GM18909 (cell line): ENCODE data around the gene SLC25A13.

Source experiments
- ATAC-seq: cut with Tn5 transposase; IDR thresholded peaks from one replicate; pipeline ENCODE4 v1.9.1; 2021; ENCODE audit warnings: mild to moderate bottlenecking; ENCODE audit not compliant: unreplicated experiment, poor library complexity

Gene SLC25A13

DNA sequence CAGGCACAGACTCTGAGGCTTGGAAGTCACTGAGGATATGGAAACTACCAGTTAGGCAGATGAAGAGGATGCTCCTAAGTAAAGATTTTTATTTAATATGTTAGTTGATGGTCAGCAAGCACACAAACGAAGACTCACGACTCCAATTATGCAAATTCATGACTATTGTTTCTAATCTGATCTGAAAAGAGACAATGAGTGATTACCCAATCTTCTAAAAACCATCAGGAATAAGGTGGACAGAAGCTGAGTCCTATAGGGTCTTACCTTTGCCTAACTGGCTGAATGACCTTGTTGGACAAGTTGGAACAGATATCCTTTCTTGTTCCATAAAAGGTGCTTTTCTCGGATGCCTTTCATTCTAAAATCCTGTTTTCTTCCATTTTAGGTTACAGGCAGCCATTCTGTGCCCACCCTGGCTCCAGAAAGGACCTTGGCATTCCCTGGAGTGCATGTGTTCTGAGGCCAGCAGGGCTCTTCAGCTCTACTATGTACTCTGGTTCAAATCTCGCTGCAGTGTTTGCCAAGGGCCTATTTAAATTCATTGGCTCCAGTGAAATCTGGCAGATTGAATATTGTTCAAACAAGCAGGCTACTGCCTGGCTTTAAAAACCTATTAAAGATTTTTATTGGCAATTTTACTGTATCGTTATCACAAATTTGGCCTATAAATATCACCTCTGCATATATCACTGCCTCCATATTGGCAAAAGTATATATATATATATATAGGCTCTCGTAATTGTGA is 77.5 kb downstream of the SLC25A13 start:
- ATAC-seq = no peak

GRCh38 chr7:96243241-96243640 is 78.7 kb downstream of the SLC25A13 start:
- no peak for ATAC-seq

DNA sequence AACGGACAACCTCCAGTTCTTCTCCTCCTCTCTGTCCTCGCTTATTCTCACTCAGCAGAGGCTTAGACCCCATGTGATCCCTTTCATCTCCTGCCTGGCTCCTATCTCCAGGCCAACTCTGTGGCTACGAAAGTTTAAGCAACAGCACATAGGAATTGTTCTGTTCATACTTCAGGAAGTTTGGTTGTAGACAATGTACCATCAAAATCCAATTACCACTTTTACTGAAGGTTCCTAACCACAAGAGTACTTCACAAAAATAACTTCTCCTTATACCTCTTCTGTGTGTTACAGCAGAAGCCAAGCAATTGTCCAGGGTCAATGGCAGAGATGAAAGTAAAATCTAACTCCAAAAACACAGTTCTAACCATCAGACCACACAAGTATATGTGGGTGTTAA is 80.0 kb downstream of the SLC25A13 start:
- no peak for ATAC-seq

GRCh38 chr7:96238976-96239766 is 82.7 kb downstream of the SLC25A13 start:
- ATAC-seq = no peak

GRCh38 chr7:96238474-96238873 is 83.4 kb downstream of the SLC25A13 start:
- ATAC-seq = no peak

- no peak for ATAC-seq
Observed at GRCh38 chr7:96237040-96237439, 84.9 kb downstream of the SLC25A13 start.

GRCh38 chr7:96236198-96237039 is 85.5 kb downstream of the SLC25A13 start:
- no peak for ATAC-seq

GRCh38 chr7:96235281-96235680 is 86.6 kb downstream of the SLC25A13 start:
- peak; percentile 53 for ATAC-seq

GRCh38 chr7:96233528-96234154 is 88.3 kb downstream of the SLC25A13 start:
- ATAC-seq = no peak

DNA sequence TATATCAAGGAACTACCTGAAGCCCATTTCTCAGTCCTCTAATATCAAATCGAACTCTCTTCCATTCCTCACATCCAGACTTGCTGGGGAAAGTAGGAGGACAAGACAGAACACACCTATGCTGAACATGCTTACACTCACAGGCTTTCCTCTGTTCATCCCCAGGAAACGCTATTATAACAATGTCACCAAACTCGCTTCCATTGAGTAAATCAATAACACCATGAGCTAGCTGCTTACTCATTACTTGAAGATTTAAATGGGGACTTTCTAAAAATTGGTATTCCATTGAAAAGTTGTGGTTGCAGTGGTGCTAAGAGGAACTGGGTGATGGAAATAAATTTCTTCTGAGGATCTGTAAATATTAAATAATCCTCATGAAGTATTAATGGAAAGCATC is 88.8 kb downstream of the SLC25A13 start:
- ATAC-seq = peak; percentile 65

DNA sequence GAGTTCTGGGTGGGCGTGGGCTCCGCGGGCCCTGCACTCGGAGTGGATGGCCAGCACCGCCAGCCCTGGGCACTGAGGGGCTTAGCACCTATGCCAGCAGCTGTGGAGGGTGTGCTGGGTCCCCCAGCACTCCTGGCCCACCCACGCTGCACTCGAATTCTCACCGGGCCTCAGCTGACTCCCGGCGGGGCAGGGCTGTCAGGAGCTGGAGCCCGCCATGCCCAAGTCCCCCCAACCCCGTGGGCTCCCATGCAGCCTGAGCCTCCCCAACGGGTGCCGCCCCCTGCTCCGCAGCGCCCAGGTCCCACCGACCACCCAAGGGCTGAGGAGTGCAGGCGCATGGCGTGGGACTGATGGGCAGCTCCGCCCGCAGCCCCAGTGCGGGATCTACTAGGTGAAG is 93.1 kb downstream of the SLC25A13 start:
- ATAC-seq = no peak

- ATAC-seq = no peak
Observed at GRCh38 chr7:96225251-96225650, 96.6 kb downstream of the SLC25A13 start.

- peak; percentile 72 for ATAC-seq
Observed at GRCh38 chr7:96224685-96225084, 97.2 kb downstream of the SLC25A13 start.

DNA sequence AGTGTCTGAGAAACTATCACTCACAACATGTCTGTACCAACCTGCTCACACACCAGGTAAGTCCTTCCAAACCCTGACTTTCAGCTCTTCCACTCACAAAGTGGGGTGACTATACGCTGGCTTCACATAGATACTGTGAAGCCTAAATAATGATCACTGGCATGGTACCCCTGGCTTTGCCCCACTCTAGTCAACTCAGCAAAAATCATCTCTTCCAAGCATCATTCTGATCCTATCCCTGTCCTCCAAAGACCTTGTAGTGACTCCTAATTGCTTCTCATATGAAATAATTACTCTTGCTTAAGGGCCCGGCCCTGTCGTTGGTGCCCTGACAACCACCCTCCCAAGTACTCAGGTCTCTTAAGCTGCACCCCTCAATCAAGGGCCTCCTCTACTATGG is 97.8 kb downstream of the SLC25A13 start:
- ATAC-seq = no peak

DNA sequence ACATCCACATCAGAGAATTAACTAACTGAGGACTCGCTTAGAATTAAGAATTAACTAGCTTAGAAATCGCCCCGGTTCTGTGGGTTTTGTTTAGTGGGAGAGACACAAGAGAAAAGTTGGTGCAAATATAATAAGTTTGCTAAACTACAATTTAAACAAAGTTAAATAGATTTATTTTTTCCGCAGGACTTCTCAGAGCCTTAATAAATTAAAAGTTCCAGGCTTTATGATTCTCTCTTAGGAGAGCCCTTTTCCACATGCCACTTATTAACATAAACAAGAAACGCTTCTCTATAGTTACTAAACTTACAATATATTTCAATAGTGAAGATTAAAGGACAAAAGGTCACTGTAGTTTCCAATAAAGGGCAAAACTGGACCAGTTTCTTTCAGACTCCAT is 100.0 kb downstream of the SLC25A13 start:
- ATAC-seq = no peak

DNA sequence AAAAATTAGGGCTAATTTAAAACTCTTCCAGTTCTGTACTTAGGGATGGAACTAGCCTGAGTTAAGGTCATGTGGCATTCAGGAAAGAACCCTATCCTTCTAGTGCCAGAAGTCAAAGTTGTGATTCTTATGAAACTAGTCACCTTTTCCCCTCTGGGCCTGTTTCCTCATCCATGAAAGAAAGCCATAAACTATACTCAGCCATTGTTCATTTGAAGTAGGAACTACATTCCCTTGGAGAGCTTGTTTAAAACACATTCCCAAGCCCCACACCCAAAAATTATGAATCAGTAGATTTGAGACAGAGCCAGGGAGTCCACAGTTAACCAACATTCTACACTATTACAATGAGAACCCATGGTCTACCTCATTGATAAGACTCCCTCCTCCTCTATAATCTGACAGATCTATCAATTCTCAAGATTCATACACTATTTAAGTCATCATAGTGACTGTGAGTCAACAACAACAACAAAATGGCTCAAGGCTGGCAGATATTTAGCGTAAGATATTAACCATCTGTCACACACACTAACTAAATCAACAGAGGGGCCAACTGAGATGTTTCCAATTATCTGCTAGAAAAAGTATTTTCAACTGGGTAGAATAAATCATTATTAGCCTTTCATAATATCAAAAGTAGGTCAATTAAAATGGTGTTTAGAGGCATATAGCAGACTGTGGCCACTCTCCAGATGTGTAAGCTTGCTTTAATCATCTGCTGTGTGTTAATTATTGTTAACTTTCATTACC is 102.3 kb downstream of the SLC25A13 start:
- no peak for ATAC-seq

DNA sequence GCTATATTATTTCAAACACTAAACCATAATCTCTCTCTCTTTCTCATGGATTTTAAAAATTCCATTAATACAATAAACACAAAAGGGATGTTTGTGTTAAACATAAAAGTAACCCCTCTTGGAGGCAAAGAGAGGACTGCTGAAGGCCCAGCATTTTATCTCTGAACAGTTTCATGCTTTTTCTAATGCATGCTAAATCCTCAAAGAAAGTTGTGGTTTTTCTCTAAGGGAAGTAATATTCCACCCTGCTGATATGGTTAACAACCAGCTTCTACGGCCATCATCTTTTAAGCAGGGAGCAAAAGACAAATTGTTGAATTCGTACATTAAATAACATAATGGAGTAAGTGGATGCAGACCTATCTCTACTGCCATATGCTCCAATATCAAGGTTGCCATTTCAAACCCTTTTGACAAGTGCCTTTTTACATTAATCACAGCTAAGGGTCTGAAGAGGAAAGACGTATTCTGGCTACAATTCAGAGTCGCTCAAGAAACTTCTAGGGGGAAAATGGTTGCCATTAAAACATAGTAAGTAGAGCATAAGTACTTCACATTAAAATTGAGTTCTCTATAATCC is 103.1 kb downstream of the SLC25A13 start:
- no peak for ATAC-seq

DNA sequence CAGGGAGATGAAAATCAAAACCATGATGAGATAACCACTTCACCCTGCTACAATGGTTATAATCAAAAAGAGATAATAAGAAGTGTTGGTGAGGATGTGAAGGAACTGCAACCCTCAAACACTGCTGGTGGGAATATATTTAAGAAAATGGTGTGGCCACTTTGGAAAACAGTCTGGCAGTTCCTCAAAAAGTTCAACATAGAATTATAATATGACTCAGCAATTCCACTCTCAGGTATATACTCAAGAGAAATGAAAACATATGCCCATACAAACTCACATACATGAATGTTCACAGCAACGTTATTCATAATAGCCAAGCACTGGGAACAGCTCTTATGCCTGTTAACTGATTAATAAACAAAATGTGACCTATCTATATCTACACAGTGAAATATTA is 104.8 kb downstream of the SLC25A13 start:
- ATAC-seq = no peak

GRCh38 chr7:96216373-96216772 is 105.5 kb downstream of the SLC25A13 start:
- ATAC-seq = no peak
